KMS-11 (cell line): ENCODE measurements around the gene ITPRIPL1.

Source experiments
- H2AFZ ChIP-seq: fragments of 200-600 bp; sonication (generic); 2 replicates; pipeline ENCODE4 v1.6.1; 2016; ENCODE audit warnings: antibody characterized with exemption, mixed run types, low read depth
- H3K27ac ChIP-seq: fragments of 200-600 bp; sonication (generic); 2 replicates; pipeline ENCODE4 v1.6.1; 2016; ENCODE audit warnings: mild to moderate bottlenecking, mixed run types
- H3K27me3 ChIP-seq: fragments of 200-600 bp; sonication (generic); 2 replicates; pipeline ENCODE4 v1.6.1; 2017; ENCODE audit warnings: mild to moderate bottlenecking, low read depth, mixed run types, moderate library complexity; ENCODE audit not compliant: insufficient read depth
- H3K36me3 ChIP-seq: fragments of 200-600 bp; sonication (generic); 2 replicates; pipeline ENCODE4 v1.6.1; 2017; ENCODE audit warnings: mild to moderate bottlenecking, mixed run types; ENCODE audit not compliant: insufficient read depth
- H3K4me1 ChIP-seq: fragments of 200-600 bp; sonication (generic); 2 replicates; pipeline ENCODE4 v1.6.1; 2016; ENCODE audit warnings: mild to moderate bottlenecking, low read depth, mixed run types; ENCODE audit not compliant: poor library complexity, severe bottlenecking
- H3K4me2 ChIP-seq: fragments of 200-600 bp; sonication (generic); 2 replicates; pipeline ENCODE4 v1.7.0; 2016; ENCODE audit warnings: mild to moderate bottlenecking, mixed run types
- H3K4me3 ChIP-seq: fragments of 200-600 bp; sonication (generic); IDR thresholded peaks from 2 replicates; pipeline ENCODE4 v1.6.1; 2017; ENCODE audit warnings: low read depth, low read length, mixed read lengths; ENCODE audit not compliant: insufficient read depth
- H3K79me2 ChIP-seq: fragments of 200-600 bp; sonication (generic); 2 replicates; pipeline ENCODE4 v1.6.1; 2016; ENCODE audit warnings: low read depth, mixed run types; ENCODE audit not compliant: insufficient read depth
- H3K9ac ChIP-seq: fragments of 200-600 bp; sonication (generic); 2 replicates; pipeline ENCODE4 v1.6.1; 2016; ENCODE audit warnings: mild to moderate bottlenecking, mixed run types
- H4K20me1 ChIP-seq: fragments of 200-600 bp; sonication (generic); 2 replicates; pipeline ENCODE4 v1.6.1; 2016; ENCODE audit warnings: mild to moderate bottlenecking, mixed run types; ENCODE audit not compliant: insufficient read depth
- CTCF ChIP-seq: fragments of 200-600 bp; sonication (generic); conservative IDR thresholded peaks from 2 replicates; pipeline ENCODE4 v1.6.1; 2017; ENCODE audit warnings: low read depth, mild to moderate bottlenecking, antibody characterized with exemption, low read length, moderate library complexity, mixed read lengths

Gene ITPRIPL1

GRCh38 chr2:96342085-96342484 lies 17.0 kb downstream of the ITPRIPL1 start:
- no peak overlapping the region for H3K9ac ChIP-seq
- no peak overlapping the region for H3K27ac ChIP-seq
- H3K4me2 ChIP-seq, result no peak overlapping the region
- H3K4me3 ChIP-seq, result no peak overlapping the region
- H3K27me3 ChIP-seq, result no peaks in the 10 kb centered on the region
- no peak overlapping the region for H2AFZ ChIP-seq
- peaks cover 45% of the 10 kb centered on the region for H3K79me2 ChIP-seq
- peaks cover 11% of the 10 kb centered on the region; the same call in 1 of the 2 replicates for H3K36me3 ChIP-seq
- no peaks in the 10 kb centered on the region for H4K20me1 ChIP-seq
- H3K4me1 ChIP-seq, result peaks cover 12% of the 10 kb centered on the region
- TF ChIP-seq CTCF, result no peak

GRCh38 chr2:96344011-96344410 lies 18.9 kb downstream of the ITPRIPL1 start:
- Histone ChIP-seq H3K4me3 (no peak overlapping the region), H3K4me2 (no peak overlapping the region), H2AFZ (no peak overlapping the region)

GRCh38 chr2:96345438-96345837 lies 20.3 kb downstream of the ITPRIPL1 start:
- peaks cover 11% of the 10 kb centered on the region; the same call in 1 of the 2 replicates for H3K36me3 ChIP-seq
- no peak overlapping the region for H3K27ac ChIP-seq
- H4K20me1 ChIP-seq, result no peaks in the 10 kb centered on the region
- no peak overlapping the region for H3K4me3 ChIP-seq
- H3K9ac ChIP-seq, result no peak overlapping the region
- H3K4me2 ChIP-seq, result no peak overlapping the region
- TF ChIP-seq CTCF, result no peak; the same call in 1 of the 2 replicates
- no peaks in the 10 kb centered on the region for H3K27me3 ChIP-seq
- peaks cover 12% of the 10 kb centered on the region for H3K79me2 ChIP-seq
- no peak overlapping the region for H2AFZ ChIP-seq
- H3K4me1 ChIP-seq, result peaks cover 10% of the 10 kb centered on the region

More at GRCh38 chr2:96344011-96344410, 18.9 kb downstream of the ITPRIPL1 start:
- H3K79me2 ChIP-seq, result peaks cover 26% of the 10 kb centered on the region
- no peak for TF ChIP-seq CTCF
- H3K9ac ChIP-seq, result no peak overlapping the region
- no peaks in the 10 kb centered on the region for H3K27me3 ChIP-seq
- no peak overlapping the region for H3K27ac ChIP-seq
- peaks cover 10% of the 10 kb centered on the region for H3K4me1 ChIP-seq
- H4K20me1 ChIP-seq, result no peaks in the 10 kb centered on the region
- peaks cover 11% of the 10 kb centered on the region; the same call in 1 of the 2 replicates for H3K36me3 ChIP-seq

- H3K4me3 ChIP-seq, result no peak overlapping the region
- H3K4me1 ChIP-seq, result peaks cover 10% of the 10 kb centered on the region
- H3K27ac ChIP-seq, result no peak overlapping the region
- peaks cover 6% of the 10 kb centered on the region for H3K79me2 ChIP-seq
- H3K9ac ChIP-seq, result no peak overlapping the region
- peaks cover 11% of the 10 kb centered on the region; the same call in 1 of the 2 replicates for H3K36me3 ChIP-seq
- no peak for TF ChIP-seq CTCF
- no peak overlapping the region for H3K4me2 ChIP-seq
- H4K20me1 ChIP-seq, result no peaks in the 10 kb centered on the region
- H3K27me3 ChIP-seq, result no peaks in the 10 kb centered on the region
- no peak overlapping the region for H2AFZ ChIP-seq
These were observed 20.8 kb downstream of the ITPRIPL1 start for GRCh38 chr2:96345868-96346462.
